GM12865 (cell line): ENCODE measurements around the gene EXOC4.

Experiments used
- DNase-seq: peaks from one replicate; pipeline ENCODE4 v3.0.0; 2010; ENCODE audit warnings: low read depth
- H3K4me3 ChIP-seq: 2 replicates; pipeline ENCODE4 v1.5.1; 2011; ENCODE audit warnings: mild to moderate bottlenecking, low read depth, low read length, control low read depth
- TF ChIP-seq, protein P1 (sequence below): IDR thresholded peaks from 2 replicates; pipeline ENCODE4 v1.5.1; 2011; ENCODE audit warnings: low read length, control low read depth, low read depth, inconsistent platforms; ENCODE audit not compliant: insufficient read depth; ENCODE audit errors: missing control alignments

The EXOC4 gene

DNA sequence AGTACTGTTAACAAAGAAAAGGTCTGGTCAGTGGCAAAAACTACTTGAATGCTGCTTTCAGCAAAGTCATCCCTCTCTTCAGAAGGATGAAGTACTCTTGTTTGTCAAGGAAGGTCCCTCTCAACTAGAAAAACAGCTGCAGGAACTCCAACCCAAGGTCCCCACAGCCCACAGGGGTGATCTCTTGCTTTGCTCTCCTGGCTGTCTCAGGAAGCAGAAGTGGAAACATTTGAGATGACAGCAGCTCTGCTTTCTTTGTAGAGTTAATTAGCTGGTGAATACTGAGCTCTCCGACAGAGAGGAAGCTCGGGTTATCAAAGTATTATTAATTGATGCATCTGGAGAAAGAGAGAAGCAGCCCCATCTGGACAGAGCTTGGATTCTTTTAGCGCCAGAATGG lies 848.8 kb downstream of the EXOC4 start:
- H3K4me3 ChIP-seq = no peak overlapping the region
- no peak for DNase-seq
- TF ChIP-seq, protein P1, sequence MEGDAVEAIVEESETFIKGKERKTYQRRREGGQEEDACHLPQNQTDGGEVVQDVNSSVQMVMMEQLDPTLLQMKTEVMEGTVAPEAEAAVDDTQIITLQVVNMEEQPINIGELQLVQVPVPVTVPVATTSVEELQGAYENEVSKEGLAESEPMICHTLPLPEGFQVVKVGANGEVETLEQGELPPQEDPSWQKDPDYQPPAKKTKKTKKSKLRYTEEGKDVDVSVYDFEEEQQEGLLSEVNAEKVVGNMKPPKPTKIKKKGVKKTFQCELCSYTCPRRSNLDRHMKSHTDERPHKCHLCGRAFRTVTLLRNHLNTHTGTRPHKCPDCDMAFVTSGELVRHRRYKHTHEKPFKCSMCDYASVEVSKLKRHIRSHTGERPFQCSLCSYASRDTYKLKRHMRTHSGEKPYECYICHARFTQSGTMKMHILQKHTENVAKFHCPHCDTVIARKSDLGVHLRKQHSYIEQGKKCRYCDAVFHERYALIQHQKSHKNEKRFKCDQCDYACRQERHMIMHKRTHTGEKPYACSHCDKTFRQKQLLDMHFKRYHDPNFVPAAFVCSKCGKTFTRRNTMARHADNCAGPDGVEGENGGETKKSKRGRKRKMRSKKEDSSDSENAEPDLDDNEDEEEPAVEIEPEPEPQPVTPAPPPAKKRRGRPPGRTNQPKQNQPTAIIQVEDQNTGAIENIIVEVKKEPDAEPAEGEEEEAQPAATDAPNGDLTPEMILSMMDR = no peak

DNA sequence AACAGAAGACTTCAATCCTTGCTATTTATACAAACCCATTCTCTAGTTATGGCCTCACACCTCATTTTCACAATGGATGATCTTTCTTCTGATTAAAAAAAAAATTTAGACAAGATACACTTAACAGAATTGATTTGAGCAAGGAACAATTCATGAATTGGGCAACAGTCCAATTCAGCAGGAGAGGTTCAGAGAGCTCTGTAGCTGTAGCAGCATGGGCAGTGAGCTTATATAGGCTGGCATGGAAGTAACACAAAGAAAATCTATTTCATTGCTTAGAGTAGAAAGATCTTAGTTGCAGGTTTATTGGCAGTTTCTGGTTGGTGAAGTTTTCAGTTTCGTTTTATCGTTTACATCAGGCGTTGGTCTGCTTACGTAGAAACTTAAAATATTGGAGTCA lies 851.3 kb downstream of the EXOC4 start:
- TF ChIP-seq, protein P1 = no peak
- H3K4me3 ChIP-seq = no peak overlapping the region
- no peak for DNase-seq

DNA sequence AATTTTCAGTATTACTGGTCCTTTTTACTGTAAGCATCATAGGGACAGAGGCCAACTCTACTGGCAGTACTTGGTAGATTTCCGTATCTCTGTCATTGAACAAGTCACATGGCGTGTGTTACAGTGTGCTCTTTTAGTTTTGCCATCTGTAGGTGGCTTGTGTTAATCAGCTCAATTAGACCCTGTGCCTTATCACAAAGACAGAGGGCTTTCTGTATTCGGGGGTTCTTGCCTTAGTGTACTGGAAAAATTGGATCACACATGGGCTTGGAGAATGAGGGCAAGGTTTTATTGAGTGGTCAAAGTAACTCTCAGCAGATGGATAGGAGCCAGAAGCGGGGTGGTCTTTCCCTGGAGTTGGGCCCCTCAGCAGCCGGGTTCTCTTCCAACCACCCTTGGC lies 853.0 kb downstream of the EXOC4 start:
- TF ChIP-seq, protein P1 = no peak
- no peak for DNase-seq
- H3K4me3 ChIP-seq = no peak overlapping the region

DNA sequence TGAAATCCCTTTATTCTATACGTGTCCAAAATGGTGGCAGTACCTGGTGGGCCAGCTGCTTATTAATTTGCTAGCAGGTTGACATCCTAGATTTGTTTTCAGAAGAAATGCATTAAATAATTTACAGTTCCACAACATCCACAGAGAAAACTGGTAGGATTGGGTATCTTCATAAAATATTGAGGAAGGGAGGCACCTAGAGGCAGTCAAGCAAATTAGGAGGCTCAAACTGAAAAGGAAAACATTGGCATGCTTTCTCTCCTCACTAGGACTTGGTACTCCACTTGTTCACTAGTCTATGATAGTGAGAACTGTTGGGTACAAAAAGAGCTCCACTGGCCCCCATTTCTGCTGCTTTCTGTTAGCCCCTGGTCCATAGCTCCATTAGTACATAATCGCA lies 855.9 kb downstream of the EXOC4 start:
- TF ChIP-seq, protein P1 = no peak
- DNase-seq = no peak
- no peak overlapping the region for H3K4me3 ChIP-seq

DNA sequence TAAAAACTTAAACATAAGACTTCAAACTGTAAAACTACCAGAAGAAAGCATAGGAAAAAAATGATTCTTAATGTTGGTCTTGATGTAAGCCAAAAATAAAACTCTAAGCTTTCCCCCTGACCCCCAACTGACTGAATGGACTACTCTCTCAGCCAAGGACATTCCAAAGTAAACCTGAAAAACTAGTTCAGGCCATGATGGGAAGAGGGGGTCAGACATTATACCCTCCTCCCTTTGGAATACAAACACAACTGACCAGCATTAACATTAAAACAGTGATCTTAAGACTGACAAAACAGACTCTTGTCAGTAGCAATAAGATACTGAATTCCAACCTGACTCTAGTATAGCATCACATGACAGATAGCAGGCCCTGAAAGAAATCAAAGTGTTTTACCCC lies 860.8 kb downstream of the EXOC4 start:
- H3K4me3 ChIP-seq = no peak overlapping the region
- DNase-seq = no peak
- TF ChIP-seq, protein P1 = no peak

DNA sequence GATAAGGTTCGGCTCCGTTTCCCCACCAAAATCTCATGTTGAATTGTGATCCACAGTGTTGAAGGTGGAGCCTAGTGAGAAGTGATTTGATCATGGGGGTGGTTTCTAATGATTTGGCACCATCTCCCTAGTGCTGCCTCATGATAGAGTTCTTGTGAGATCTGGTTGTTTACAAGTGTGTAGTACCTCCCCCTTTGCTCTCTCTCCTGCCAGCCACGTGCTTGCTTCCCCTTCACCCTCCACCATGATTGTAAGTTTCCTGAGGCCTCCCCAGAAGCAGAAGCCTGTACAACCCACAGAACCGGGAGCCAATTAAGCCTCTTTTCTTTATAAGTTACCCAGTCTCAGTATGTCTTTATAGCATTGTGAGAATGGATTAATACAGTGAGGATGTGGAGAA lies 862.1 kb downstream of the EXOC4 start:
- H3K4me3 ChIP-seq = no peak overlapping the region
- DNase-seq = no peak
- TF ChIP-seq, protein P1 = no peak
